Neuronal stem cell (in vitro differentiated cells): ENCODE data around the gene HNRNPH1.

ENCODE experiments used
- DNase-seq: peaks from one replicate; pipeline ENCODE4 v3.0.0-alpha.2; 2013; ENCODE audit warnings: low spot score
- H2AFZ ChIP-seq: one replicate; pipeline ENCODE4 v1.6.1; 2013; ENCODE audit warnings: mild to moderate bottlenecking, low read length, inconsistent platforms
- H2AK5ac ChIP-seq: 2 replicates; pipeline ENCODE4 v1.6.1; 2013; ENCODE audit warnings: low read depth, mild to moderate bottlenecking, inconsistent platforms, low read length, moderate library complexity, mixed read lengths
- H2BK120ac ChIP-seq: 2 replicates; pipeline ENCODE4 v1.6.1; 2013; ENCODE audit warnings: low read depth, mild to moderate bottlenecking, inconsistent platforms, low read length, moderate library complexity, mixed read lengths
- H2BK12ac ChIP-seq: one replicate; pipeline ENCODE4 v1.6.1; 2013; ENCODE audit warnings: low read length, inconsistent platforms
- H2BK15ac ChIP-seq: 2 replicates; pipeline ENCODE4 v1.6.1; 2013; ENCODE audit warnings: mild to moderate bottlenecking, low read length, inconsistent platforms, mixed read lengths
- H2BK5ac ChIP-seq: one replicate; pipeline ENCODE4 v1.6.1; 2013; ENCODE audit warnings: inconsistent platforms, mild to moderate bottlenecking, low read length, moderate library complexity
- H3K14ac ChIP-seq: one replicate; pipeline ENCODE4 v1.6.1; 2013; ENCODE audit warnings: low read length, inconsistent platforms
- H3K18ac ChIP-seq: 2 replicates; pipeline ENCODE4 v1.6.1; 2013; ENCODE audit warnings: low read length, inconsistent platforms
- H3K23ac ChIP-seq: 2 replicates; pipeline ENCODE4 v1.6.1; 2013; ENCODE audit warnings: low read depth, mild to moderate bottlenecking, mixed read lengths, low read length, inconsistent platforms; ENCODE audit not compliant: poor library complexity
- H3K27ac ChIP-seq: replicated peaks from 3 replicates; pipeline ENCODE4 v1.5.1; 2013; ENCODE audit warnings: low read length, inconsistent platforms
- H3K27me3 ChIP-seq, 3 experiments: 2 replicates each; pipeline ENCODE4 v1.6.1; 2013; ENCODE audit warnings: low read length in 3 of 3, mild to moderate bottlenecking in 2 of 3, inconsistent platforms in 1 of 3, low read depth in 1 of 3, mixed read lengths in 1 of 3, moderate library complexity in 1 of 3; ENCODE audit not compliant: control insufficient read depth in 3 of 3, insufficient read depth in 3 of 3
- H3K36me3 ChIP-seq, 2 donors: replicated peaks in 1 of 2; 2 replicates each; pipeline ENCODE4 v1.6.1; 2013; ENCODE audit warnings: low read length in 2 of 2; ENCODE audit not compliant: control insufficient read depth in 2 of 2, insufficient read depth in 2 of 2
- H3K4ac ChIP-seq: 2 replicates; pipeline ENCODE4 v1.6.1; 2013; ENCODE audit warnings: inconsistent platforms, mild to moderate bottlenecking, low read length, moderate library complexity
- H3K4me1 ChIP-seq, 2 donors: 1 replicate in 1 of 2; 2 replicates in 1 of 2; pipeline ENCODE4 v1.6.1; 2013; ENCODE audit warnings: low read length in 2 of 2, low read depth in 1 of 2; ENCODE audit not compliant: control insufficient read depth in 2 of 2, insufficient read depth in 1 of 2
- H3K4me2 ChIP-seq: one replicate; pipeline ENCODE4 v1.6.1; 2013; ENCODE audit warnings: mild to moderate bottlenecking, low read length, inconsistent platforms; ENCODE audit not compliant: insufficient read depth, poor library complexity, severe bottlenecking
- H3K4me3 ChIP-seq, 2 donors: 2 replicates each; pipeline ENCODE4 v1.5.1; 2013; ENCODE audit warnings: low read length in 2 of 2, mild to moderate bottlenecking in 2 of 2, inconsistent platforms in 1 of 2, moderate library complexity in 1 of 2
- H3K79me1 ChIP-seq: one replicate; pipeline ENCODE4 v1.6.1; 2013; ENCODE audit warnings: low read depth, mild to moderate bottlenecking, inconsistent platforms, low read length, moderate library complexity
- H3K9ac ChIP-seq: one replicate; pipeline ENCODE4 v1.6.1; 2013; ENCODE audit warnings: mild to moderate bottlenecking, low read depth, low read length, inconsistent platforms; ENCODE audit not compliant: poor library complexity
- H3K9me3 ChIP-seq, 2 donors: replicated peaks in 1 of 2; 2 replicates each; pipeline versions ENCODE3 to v1.6.1; 2013; ENCODE audit warnings: low read length in 2 of 2, mild to moderate bottlenecking in 2 of 2, inconsistent platforms in 1 of 2, low read depth in 1 of 2, mixed read lengths in 1 of 2, moderate library complexity in 1 of 2; ENCODE audit not compliant: control insufficient read depth in 2 of 2, insufficient read depth in 1 of 2
- H4K8ac ChIP-seq: one replicate; pipeline ENCODE4 v1.6.1; 2013; ENCODE audit warnings: low read depth, mild to moderate bottlenecking, inconsistent platforms, low read length, moderate library complexity
- H4K91ac ChIP-seq: one replicate; pipeline ENCODE4 v1.6.1; 2013; ENCODE audit warnings: low read length, low read depth, mild to moderate bottlenecking, inconsistent platforms; ENCODE audit not compliant: poor library complexity
- WGBS, 2 donors: extraction: QIAGEN DNeasy Blood & Tissue Kit; methylation state at CpG; one replicate each; pipeline ENCODE4 v1.1.7; 2013; ENCODE audit warnings: missing lambda C conversion rate in 2 of 2, mixed read lengths in 1 of 2; ENCODE audit not compliant: insufficient read length in 2 of 2, insufficient replicate concordance in 1 of 2; ENCODE audit errors: extremely low coverage in 2 of 2; 5-methylcytosine and 5-hydroxymethylcytosine counted together

HNRNPH1 gene

DNA sequence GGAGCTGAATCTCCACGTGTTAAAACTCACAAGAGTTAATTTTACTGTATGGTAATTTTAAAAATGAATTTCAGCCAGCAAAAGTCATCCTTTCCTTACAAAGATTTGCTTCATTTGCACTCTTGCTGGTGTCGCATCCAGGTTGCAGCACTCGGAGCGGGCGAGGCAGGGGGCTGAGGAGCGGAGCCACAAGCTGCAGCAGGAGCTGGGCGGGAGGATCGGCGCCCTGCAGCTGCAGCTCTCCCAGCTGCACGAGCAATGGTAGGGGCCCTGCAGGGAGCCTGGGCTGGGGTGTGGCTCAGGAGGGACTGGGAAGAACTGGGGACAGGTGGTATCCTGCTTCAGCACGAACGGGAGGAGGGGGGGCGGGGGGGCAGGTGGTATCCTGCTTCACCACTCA, 27.1 kb downstream of the HNRNPH1 start:
- DNase-seq, result no peak
- Histone ChIP-seq H4K91ac (no peak overlapping the region), H3K36me3 (peaks cover 60 to 92% of the 10 kb centered on the region in 2 donors), H3K27me3 (no peaks in the 10 kb centered on the region), H2BK15ac (no peak overlapping the region), H3K14ac (no peak overlapping the region), H3K4me3 (no peak overlapping the region), H3K4ac (no peak overlapping the region), H2BK120ac (no peak overlapping the region), H3K9ac (no peak overlapping the region), H2BK12ac (no peak overlapping the region), H3K27ac (no peak overlapping the region), H3K4me2 (no peak overlapping the region), H2BK5ac (no peak overlapping the region), H3K18ac (no peak overlapping the region), H3K9me3 (no peaks in the 10 kb centered on the region), H3K23ac (no peak overlapping the region), H2AFZ (no peak overlapping the region), H3K4me1 (peaks cover 0 to 5% of the 10 kb centered on the region in 2 donors), H2AK5ac (no peak overlapping the region), H4K8ac (no peak overlapping the region), H3K79me1 (peaks cover 5% of the 10 kb centered on the region)
- no CpG with 5 or more reads among the region's 13 CpGs for WGBS, 2 donors

GRCh38 chr5:179595916-179596315, 27.6 kb downstream of the HNRNPH1 start:
- Histone ChIP-seq H3K23ac (no peak overlapping the region), H3K36me3 (peaks cover 59 to 90% of the 10 kb centered on the region in 2 donors), H2BK120ac (no peak overlapping the region), H3K27me3 (no peaks in the 10 kb centered on the region), H3K27ac (no peak overlapping the region), H3K4ac (no peak overlapping the region), H4K8ac (no peak overlapping the region), H3K9me3 (no peaks in the 10 kb centered on the region), H2AFZ (no peak overlapping the region), H4K91ac (no peak overlapping the region), H3K9ac (no peak overlapping the region), H3K14ac (no peak overlapping the region), H2BK12ac (no peak overlapping the region), H3K79me1 (peaks cover 5% of the 10 kb centered on the region), H2BK5ac (no peak overlapping the region), H2AK5ac (no peak overlapping the region), H3K18ac (no peak overlapping the region), H3K4me3 (no peak overlapping the region), H3K4me1 (peaks cover 0 to 5% of the 10 kb centered on the region in 2 donors), H3K4me2 (no peak overlapping the region), H2BK15ac (no peak overlapping the region)
- no peak for DNase-seq
- WGBS, 2 donors, result no CpG with 5 or more reads among the region's 6 CpGs

- no peak for DNase-seq
- H3K4me1 ChIP-seq, result peaks cover 11 to 20% of the 10 kb centered on the region in 2 donors
Observed at GRCh38 chr5:179588166-179588565, 35.3 kb downstream of the HNRNPH1 start.

DNA sequence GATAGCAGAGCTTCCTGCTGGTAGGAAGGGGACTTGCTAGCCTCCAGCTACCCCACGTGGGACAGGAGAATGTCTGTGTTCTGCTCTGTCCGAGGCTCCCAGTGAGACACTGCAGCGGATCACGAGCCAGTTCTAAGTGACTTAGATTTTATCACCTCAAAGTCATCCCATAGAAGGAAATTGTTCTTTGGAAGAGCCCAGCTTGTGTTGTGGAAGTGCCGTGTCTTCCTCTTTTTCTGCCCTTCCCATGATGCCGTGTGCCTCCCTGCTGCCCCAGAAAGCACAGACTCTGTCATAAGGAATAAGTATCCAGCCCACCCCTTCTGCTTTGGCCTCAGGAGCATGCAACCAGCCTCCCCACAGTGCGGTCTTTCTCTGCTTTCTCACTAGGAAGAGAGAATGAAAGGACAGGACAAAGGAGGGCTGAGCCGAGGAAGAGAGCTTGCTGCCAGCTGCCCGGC, 37.5 kb downstream of the HNRNPH1 start:
- Histone ChIP-seq H3K23ac (no peak overlapping the region), H3K4ac (no peak overlapping the region), H2BK120ac (no peak overlapping the region), H2AFZ (peak overlapping the region; percentile 70), H3K36me3 (peaks cover 26 to 77% of the 10 kb centered on the region in 2 donors), H3K4me3 (peak overlapping the region in 1 of 2 donors; percentile 4), H2BK12ac (no peak overlapping the region), H2BK5ac (peak overlapping the region; percentile 44), H3K4me2 (no peak overlapping the region), H4K8ac (no peak overlapping the region), H3K27ac (peak overlapping the region; percentile 70), H3K4me1 (peaks cover 11 to 20% of the 10 kb centered on the region in 2 donors), H3K18ac (no peak overlapping the region), H3K79me1 (peaks cover 2% of the 10 kb centered on the region), H2BK15ac (no peak overlapping the region), H2AK5ac (no peak overlapping the region), H3K9ac (no peak overlapping the region), H3K27me3 (no peaks in the 10 kb centered on the region), H3K14ac (no peak overlapping the region), H4K91ac (no peak overlapping the region), H3K9me3 (peaks cover 0 to 3% of the 10 kb centered on the region in 2 donors)
- peak; percentile 57 for DNase-seq
- no CpG with 5 or more reads among the region's 9 CpGs for WGBS, 2 donors

More at GRCh38 chr5:179588166-179588565, 35.3 kb downstream of the HNRNPH1 start:
- Histone ChIP-seq H3K27ac (no peak overlapping the region), H4K91ac (no peak overlapping the region), H3K14ac (no peak overlapping the region), H3K4me2 (no peak overlapping the region), H2AK5ac (no peak overlapping the region), H2BK120ac (no peak overlapping the region), H2BK5ac (no peak overlapping the region), H2AFZ (no peak overlapping the region), H3K18ac (no peak overlapping the region), H3K4me3 (no peak overlapping the region), H3K23ac (no peak overlapping the region), H2BK12ac (no peak overlapping the region), H3K27me3 (no peaks in the 10 kb centered on the region), H3K36me3 (peaks cover 29 to 74% of the 10 kb centered on the region in 2 donors), H3K9ac (peak overlapping the region; percentile 26), H3K9me3 (peaks cover 0 to 3% of the 10 kb centered on the region in 2 donors), H3K79me1 (peaks cover 2% of the 10 kb centered on the region), H3K4ac (no peak overlapping the region), H4K8ac (no peak overlapping the region), H2BK15ac (no peak overlapping the region)
- WGBS, 2 donors, result no CpG with 5 or more reads among the region's 3 CpGs
